AG10803 (cell line): Measurements from ENCODE around the gene PPDPF.

ENCODE experiments used
- DNase-seq: peaks from one replicate; pipeline ENCODE4 v3.0.0; 2010; ENCODE audit warnings: low read depth
- H3K4me3 ChIP-seq: 2 replicates; pipeline ENCODE4 v1.5.1; 2011; ENCODE audit warnings: mild to moderate bottlenecking, low read length, control low read depth
- CTCF ChIP-seq: conservative IDR thresholded peaks from 2 replicates; pipeline ENCODE4 v1.5.1; 2011; ENCODE audit warnings: mild to moderate bottlenecking, low read length, control low read depth, inconsistent platforms

The PPDPF gene

GRCh38 chr20:63539441-63540370, 19.1 kb downstream of the PPDPF start:
- H3K4me3 ChIP-seq, result no peak overlapping the region
- no peak for DNase-seq
- no peak for TF ChIP-seq CTCF

GRCh38 chr20:63540417-63541186, 20.0 kb downstream of the PPDPF start:
- H3K4me3 ChIP-seq, result no peak overlapping the region
- peak; percentile 61 for DNase-seq
- TF ChIP-seq CTCF, result no peak

- TF ChIP-seq CTCF, result no peak
- H3K4me3 ChIP-seq, result no peak overlapping the region
- no peak for DNase-seq
Measured at GRCh38 chr20:63541371-63541770, 20.8 kb downstream of the PPDPF start.

GRCh38 chr20:63542031-63542559, 21.5 kb downstream of the PPDPF start:
- H3K4me3 ChIP-seq, result no peak overlapping the region
- TF ChIP-seq CTCF, result no peak
- no peak for DNase-seq

- no peak for TF ChIP-seq CTCF
- no peak for DNase-seq
- H3K4me3 ChIP-seq, result no peak overlapping the region
Measured at GRCh38 chr20:63542696-63543095, 22.1 kb downstream of the PPDPF start.

- no peak for DNase-seq
- no peak for TF ChIP-seq CTCF
- H3K4me3 ChIP-seq, result no peak overlapping the region
Measured at GRCh38 chr20:63543131-63543530, 22.6 kb downstream of the PPDPF start.
